ENCODE results near the gene LYZL4.

DNA sequence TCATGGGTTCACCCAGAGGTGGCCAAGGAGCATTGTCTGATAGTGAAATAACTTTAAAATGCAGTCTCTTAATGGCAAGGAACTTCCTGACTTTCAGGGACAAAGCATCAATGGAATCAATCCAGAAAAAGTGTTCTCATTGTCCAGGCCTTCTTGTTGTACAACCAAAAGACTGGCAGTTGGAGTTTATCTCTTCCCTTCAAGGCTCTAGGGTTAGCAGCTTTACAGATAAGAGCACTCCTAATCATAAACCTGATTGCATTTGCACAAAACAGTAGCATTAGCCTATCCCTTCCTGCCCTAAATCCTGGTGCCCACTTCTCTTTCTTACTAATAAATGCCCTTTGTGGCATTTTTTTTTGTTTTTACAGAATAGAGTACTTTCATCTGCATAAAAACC, 48.7 kb upstream of the LYZL4 start:
- TF ChIP-seq, protein P1, sequence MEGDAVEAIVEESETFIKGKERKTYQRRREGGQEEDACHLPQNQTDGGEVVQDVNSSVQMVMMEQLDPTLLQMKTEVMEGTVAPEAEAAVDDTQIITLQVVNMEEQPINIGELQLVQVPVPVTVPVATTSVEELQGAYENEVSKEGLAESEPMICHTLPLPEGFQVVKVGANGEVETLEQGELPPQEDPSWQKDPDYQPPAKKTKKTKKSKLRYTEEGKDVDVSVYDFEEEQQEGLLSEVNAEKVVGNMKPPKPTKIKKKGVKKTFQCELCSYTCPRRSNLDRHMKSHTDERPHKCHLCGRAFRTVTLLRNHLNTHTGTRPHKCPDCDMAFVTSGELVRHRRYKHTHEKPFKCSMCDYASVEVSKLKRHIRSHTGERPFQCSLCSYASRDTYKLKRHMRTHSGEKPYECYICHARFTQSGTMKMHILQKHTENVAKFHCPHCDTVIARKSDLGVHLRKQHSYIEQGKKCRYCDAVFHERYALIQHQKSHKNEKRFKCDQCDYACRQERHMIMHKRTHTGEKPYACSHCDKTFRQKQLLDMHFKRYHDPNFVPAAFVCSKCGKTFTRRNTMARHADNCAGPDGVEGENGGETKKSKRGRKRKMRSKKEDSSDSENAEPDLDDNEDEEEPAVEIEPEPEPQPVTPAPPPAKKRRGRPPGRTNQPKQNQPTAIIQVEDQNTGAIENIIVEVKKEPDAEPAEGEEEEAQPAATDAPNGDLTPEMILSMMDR (IDR thresholded peaks at IDR 0.05), result no peak
- no peak for TF ChIP-seq POLR2A (IDR thresholded peaks at IDR 0.05)

Data from breast epithelium (tissue), 3 donors.